RWPE1 (cell line): ENCODE measurements around the gene CCDC192.

Source experiments
- CTCF ChIA-PET: fragments of 350-600 bp; sonication (Branson Sonifier 250); formaldehyde crosslinking; extraction: SDS; loops from one replicate; lab custom pipeline; 2021; lab: Yijun Ruan, JAX
- POLR2A ChIA-PET: fragments of 400-600 bp; formaldehyde crosslinking; extraction: SDS; loops from one replicate; lab custom pipeline; 2020; ENCODE audit warnings: antibody characterized with exemption; ENCODE audit not compliant: low non-redundant PET; lab: Yijun Ruan, JAX
- DNase-seq: peaks from one replicate; pipeline ENCODE4 v3.0.0; 2012; ENCODE audit warnings: low spot score
- H3K27ac ChIP-seq: fragments of 450-650 bp; 2 replicates; pipeline ENCODE4 v1.5.1; 2017
- TF ChIP-seq, protein P1 (sequence below): fragments of 450-650 bp; conservative IDR thresholded peaks from 2 replicates; pipeline ENCODE4 v1.5.1; 2017; ENCODE audit warnings: low read depth, mild to moderate bottlenecking

Gene CCDC192

DNA sequence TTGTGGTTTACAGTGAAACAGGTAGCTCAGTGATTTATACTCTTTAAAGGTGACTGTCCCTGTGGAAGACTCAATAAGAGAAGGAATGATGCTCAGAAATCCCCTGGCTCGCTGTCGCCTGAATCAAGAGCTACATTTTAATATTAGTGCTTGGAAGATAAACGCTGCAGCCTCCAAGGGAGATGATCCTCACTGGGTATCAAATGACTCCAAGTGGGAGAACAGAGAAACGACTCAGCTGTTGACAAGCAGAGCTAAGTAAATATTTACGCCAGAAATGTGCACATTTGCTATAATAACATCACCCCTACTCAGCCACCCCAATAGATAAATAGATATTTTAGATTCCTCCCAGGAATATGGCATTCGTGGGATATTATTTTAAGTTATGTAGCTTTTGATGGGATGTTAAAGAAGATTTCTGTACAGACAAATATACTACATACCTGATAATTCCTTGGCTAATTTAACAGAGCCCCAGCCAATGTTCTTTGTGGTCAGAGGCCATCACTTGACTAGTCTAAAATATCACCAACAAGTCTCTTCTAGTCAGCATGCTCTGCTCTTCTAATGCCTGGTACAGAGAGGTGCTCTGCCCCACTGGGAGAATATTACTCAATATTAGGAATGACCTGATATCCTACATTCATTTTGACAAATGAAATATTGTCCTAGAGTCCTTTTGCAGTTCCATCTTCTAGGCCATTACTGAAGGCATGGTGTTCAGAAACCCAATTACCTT, 18.3 kb upstream of the CCDC192 start:
- CTCF ChIA-PET, result no interaction called here
- H3K27ac ChIP-seq, result no peak overlapping the region
- TF ChIP-seq, protein P1, sequence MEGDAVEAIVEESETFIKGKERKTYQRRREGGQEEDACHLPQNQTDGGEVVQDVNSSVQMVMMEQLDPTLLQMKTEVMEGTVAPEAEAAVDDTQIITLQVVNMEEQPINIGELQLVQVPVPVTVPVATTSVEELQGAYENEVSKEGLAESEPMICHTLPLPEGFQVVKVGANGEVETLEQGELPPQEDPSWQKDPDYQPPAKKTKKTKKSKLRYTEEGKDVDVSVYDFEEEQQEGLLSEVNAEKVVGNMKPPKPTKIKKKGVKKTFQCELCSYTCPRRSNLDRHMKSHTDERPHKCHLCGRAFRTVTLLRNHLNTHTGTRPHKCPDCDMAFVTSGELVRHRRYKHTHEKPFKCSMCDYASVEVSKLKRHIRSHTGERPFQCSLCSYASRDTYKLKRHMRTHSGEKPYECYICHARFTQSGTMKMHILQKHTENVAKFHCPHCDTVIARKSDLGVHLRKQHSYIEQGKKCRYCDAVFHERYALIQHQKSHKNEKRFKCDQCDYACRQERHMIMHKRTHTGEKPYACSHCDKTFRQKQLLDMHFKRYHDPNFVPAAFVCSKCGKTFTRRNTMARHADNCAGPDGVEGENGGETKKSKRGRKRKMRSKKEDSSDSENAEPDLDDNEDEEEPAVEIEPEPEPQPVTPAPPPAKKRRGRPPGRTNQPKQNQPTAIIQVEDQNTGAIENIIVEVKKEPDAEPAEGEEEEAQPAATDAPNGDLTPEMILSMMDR, result no peak
- no peak for DNase-seq
- POLR2A ChIA-PET, result no interaction called here

DNA sequence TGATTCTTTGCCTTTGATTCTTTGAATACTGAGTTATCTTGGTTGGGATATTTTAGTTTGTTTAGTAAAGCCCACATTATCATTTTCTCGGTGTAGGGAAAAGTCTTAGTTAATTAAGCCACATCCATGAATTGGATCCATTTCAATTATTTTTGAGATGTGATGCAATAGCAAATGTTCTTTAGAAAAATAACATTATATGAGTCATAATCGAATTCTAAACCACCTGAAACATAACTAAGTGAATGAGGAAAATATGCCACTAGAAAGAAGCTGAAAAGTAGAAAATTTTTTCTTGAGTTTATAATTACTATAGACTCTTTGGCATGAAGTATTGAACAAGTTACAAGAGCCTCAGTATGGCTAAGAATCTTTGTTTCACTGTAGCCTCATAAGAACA, 17.5 kb upstream of the CCDC192 start:
- H3K27ac ChIP-seq, result no peak overlapping the region
- no peak for DNase-seq
- TF ChIP-seq, protein P1, result no peak
- CTCF ChIA-PET, result no interaction called here
- POLR2A ChIA-PET, result no interaction called here

DNA sequence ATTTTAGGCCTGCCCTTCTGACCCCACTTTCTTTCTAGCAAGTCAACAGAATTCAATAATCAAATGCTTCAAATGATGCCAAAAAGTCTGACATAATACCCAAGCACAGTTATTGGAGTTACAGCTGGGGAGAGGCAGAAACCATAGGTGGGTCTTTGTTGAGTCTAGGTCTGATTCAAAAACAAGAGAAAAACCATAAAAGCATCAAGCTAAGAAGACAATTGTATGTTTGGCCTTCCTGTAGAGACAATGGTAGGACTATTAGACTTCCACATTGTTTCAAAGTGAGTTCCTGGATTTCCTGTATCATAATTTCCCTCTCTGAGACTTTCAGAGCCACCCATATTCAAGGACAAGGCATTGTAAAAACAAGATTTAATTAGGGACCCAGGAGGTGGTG, 16.8 kb upstream of the CCDC192 start:
- ChIA-PET POLR2A (no interaction called here), CTCF (no interaction called here)
- TF ChIP-seq, protein P1, result no peak
- no peak overlapping the region for H3K27ac ChIP-seq
- DNase-seq, result no peak

DNA sequence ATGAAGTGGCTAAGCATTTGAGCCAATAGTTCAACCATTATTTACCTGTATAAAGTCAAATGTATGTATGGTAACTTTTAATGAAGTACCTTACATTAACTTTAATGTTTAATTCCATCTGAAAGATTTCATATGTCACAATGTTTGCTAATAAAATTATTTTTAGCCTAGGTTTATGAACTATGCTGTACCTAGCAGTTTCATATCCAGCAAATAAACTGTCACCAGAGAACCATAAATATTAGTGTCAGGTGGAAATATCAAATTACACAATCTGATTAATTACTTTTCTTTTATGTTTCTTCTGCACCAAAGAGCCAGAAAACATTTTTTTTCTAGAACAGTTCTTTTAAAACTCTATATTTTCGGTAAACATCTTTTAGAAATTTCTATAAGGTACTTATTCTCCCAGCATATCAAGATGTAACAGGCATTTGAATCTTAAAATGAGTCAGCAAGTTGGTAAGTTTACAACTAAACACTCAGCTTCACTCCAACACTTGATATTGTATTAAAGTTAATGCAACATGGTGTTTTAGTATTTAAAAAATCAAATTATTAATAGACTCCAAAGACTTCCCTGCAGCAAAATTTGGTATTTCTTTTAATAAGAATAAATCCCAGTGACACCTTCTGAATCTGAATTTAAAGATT, 8.5 kb upstream of the CCDC192 start:
- POLR2A ChIA-PET, result no interaction called here
- CTCF ChIA-PET, result no interaction called here
- TF ChIP-seq, protein P1, result no peak
- H3K27ac ChIP-seq, result no peak overlapping the region
- DNase-seq, result no peak

DNA sequence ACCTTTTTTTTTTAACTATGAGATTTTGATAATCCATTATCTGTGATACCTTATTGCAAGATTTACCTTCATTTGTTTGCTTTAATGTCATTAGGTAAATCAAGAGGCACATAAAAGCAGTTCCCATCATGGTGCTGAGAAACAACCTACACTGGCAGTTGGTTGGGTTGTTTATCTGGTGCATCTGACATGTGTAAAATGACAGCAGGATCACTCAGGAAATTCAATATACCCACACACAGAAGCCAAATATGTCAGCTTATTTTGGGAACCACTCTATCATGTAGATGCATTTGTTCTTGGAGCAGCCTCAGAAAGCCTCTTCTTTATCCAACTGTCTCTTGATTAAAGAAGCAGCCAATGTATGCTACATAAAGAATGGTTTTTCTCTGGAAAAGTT, 7.8 kb upstream of the CCDC192 start:
- no peak overlapping the region for H3K27ac ChIP-seq
- ChIA-PET CTCF (interaction anchor here (0.6 kb wide), 1 partner anchor 1049 kb away, joined by 4 read pairs; no protein-coding TSS in a partner anchor), POLR2A (no interaction called here)
- TF ChIP-seq, protein P1, result no peak
- DNase-seq, result no peak

DNA sequence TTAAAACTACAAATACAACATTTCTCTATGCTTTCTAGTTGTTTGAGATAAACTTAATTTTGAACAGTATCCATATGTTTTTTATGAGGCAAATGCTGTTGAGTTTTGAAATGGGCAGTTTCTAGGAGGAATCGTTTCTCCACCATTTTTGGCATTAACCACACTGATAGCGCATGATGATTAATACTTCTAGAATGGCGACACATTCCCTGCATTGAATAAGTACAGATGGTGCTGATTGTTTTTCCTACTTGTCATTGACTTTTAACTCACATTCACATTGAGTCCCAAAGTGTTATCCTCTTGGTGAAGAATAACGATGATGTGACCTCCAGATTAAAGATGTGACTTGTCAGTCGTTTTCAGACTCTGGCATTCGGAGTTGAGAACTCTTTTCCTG, 6.5 kb upstream of the CCDC192 start:
- ChIA-PET CTCF (no interaction called here), POLR2A (no interaction called here)
- no peak overlapping the region for H3K27ac ChIP-seq
- TF ChIP-seq, protein P1, result no peak
- DNase-seq, result no peak
